HG03095 (cell line): Measurements from ENCODE around the gene PARP6.

Source experiments
- ATAC-seq: cut with Tn5 transposase; IDR thresholded peaks from one replicate; pipeline ENCODE4 v1.9.1; 2021; ENCODE audit warnings: moderate library complexity; ENCODE audit not compliant: unreplicated experiment

The PARP6 gene

DNA sequence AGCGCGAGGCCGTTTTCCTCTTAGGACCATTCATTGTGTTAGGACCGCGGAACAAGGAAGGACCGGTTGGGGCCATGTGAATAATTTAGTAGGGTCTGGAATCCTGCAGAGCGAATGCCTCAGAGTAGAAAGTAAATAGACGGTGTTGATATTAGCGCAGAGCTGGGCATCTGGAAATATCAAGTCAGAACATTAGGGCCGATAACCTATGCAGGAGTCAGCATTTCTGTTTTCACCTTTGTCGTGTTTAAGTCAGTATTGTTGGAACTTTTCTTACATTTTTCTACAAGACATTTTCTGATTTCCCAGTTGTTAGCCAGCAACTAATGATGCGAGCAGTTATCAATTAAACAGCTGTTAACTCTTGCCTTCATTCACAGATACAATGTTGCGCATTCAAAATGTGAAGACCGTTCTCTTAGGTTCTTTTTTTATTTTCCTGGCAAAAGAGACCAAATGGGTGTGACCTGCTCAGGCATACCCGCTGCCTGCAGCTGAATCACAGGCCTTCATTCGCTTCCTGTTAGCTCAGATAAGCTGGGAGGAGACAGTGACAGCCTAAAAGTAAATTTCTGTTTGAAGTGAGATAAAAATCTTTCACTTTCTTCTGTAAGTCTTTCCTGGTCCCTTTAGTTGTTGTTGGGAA lies 40.4 kb downstream of the PARP6 start:
- ATAC-seq, result no peak

DNA sequence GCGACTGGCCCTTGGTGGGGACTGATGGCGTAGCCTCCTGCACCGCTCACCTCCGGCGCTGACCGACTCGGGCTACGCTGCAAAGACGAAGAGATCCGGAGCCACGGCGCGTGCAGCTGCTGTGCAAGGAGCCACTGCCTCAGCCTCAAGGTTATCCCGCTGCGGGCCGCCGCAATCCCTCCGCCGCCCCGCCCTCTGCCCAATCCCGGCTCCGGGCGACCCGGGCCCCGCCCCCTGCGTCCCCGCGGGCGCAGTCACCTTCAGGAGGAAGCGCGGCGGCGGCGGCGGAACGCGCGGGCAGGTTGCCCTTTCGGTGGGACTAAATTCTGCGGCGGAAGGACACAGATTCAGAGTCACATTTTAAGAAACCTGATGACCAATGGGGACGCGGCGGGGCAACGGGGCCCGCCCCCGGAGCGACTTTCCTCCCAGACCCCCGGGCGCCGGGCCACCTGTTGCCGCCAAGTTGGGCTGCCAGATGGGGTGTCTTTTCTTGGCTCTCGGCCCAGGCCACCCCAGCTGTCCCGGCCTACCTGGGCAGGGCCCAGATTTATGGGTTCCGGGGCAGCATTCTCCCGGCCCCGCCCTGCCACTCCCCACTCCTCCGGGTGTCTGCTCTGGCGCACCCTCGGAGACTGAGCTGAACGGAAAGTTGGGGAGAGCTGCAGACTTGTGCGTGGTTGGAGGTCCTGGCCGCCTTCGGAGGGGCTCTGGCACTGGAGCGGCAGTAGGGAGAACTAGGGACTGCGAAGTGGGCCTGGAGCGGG lies 41.1 kb downstream of the PARP6 start, which contains the start of gene PKM:
Gene PKM (minus strand): TSS at position 125 of the 767 bp plus-strand sequence. CDS start 12,093 bp downstream, outside the sequence.
- peak; percentile 39 for ATAC-seq

DNA sequence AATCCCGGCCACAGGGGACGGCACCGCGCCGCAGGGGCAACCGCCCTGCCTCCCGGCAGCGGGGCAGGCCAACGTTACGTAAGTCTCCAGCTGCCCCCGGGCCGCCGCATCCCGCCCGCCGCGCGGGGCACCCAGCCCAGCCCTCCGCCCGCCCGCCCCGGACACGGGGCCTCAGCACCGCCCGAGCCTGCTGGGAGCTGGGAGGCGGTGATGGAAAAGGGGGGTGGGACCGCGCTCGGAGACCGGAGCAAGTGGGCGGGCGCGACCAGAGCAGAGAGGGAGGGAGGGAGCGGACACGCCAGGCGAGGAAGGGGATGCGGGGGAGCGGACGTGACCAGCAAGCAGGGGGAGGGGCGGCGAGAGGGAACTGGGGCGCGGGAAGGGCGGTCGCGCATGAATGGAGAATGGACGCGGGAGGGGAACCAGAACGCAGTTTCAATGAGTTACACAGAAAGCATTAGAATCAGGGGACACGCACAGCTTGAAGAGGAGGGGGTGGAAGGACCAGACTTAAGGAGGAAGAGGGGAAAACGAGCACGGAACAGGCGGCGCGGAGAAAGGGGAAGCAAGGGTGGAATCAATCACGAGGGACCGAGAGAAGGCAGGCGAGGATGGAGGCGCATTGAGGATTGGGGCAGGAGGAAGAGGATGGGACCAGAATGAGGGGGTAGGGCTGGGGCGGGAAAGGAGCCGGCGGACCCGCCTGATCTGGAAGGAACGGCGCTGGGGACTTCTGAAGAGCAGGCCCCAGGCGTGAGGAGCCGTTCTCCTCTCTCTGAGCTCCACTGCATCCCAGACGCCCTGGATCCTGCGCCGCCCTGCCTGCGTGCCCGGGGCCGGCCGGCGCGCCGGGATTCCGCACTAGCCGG lies 41.9 kb downstream of the PARP6 start:
- no peak for ATAC-seq

DNA sequence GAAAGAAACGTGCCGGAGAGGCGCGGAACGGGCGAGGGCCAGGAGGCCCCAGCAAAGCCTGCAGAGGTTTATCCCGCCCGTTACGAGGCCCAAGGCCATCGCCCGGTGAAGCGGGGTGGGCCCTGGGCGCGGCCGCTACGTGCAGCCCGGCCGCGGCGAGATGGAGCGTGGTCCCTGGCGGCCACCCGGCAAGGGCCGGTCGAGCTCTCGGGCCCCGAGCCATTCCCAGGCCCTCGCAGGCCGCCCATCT lies 42.5 kb downstream of the PARP6 start:
- no peak for ATAC-seq

DNA sequence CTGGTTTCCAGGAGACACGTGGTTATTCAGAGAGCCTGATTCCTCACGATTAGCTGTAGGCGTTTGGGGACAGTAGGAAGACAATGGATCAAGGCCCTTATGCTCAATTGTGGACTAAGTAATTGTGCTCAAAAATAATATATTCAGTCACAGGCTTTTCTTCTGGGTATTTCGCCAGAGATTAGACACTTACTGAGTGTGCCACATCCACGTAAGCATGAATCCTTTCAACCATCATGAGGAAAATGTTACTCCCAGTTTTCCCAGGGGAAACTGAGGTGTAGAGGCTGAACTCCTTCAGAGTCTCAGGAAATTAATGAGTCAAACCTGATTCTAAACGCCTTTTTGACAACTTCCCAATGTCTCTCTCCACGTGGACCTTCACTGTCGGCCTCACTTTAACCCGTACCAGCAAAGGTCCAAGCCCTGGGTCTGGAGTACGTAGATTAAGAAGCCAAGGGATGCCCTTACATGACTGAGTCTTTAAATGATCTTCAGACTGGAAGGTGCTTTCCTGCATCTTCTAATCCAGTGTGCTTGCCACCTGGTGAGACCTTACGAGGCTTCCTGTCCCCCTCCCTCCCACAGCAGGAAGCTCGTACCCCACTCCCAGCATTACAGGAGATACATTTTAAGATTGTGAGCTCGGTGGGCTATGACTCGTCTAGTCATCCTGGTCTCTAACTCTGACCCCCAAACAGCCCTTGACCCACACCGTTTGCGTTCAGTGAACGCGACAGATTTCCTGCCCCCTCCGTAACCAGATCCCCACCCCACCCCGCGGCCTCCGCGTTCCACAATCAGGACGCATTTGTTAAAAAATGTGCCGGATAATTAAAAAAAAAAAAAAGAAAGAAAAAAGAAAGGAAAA lies 43.0 kb downstream of the PARP6 start:
- ATAC-seq, result no peak

DNA sequence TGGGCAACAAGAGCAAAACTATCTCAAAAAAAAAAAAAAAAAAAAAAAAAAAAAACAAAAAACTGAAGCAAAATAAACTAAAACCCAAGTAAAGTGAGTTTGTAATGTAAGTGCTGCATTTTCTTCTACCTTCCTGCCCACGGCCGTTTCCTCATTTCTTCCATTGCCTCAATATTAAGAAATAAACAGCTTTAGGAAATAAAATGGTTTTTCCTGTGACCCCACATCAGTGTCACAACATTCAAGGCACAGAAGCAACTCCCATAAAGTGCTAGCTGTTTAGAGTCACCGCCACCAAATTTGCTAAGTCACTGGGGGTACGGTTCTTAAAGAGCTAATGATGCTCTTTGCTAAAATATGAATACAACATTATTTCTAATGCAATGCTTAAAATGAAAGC lies 44.6 kb downstream of the PARP6 start:
- no peak for ATAC-seq

DNA sequence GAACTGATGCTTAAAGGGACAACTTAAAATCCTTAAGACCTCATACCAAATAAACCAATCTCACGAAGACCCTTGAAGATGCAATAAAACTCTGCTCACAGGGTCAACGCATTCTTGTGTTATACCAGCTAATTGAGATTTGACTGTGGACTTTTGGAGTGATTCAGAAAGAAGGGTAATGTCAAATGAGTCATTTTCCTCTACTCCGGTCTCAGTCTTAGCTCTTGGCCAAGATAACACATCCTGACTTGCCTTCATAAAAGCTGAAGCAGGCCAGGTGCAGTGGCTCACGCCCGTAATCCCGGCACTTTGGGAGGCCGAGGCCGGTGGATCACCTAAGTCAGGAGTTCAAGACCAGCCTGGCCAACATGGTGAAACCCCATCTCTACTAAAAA lies 45.2 kb downstream of the PARP6 start:
- no peak for ATAC-seq

DNA sequence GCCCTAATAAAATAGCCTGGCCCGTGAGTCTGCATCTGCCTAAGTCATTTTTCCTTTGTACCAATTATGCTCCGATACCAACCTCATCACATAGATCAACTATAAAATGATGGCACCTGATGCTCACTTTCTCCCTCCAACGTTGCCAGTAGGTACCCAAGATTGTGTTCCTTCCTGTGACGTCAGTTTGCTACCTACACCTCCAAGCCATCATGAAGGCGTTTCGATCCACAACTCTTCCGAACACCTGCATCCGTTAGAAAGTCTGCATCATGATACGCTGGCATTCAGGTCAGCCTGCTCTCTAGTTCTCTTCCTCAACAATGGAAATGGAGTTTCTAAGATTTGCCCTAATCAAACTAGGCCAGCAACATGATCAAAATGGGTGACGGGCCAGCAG lies 49.1 kb downstream of the PARP6 start:
- ATAC-seq, result no peak

DNA sequence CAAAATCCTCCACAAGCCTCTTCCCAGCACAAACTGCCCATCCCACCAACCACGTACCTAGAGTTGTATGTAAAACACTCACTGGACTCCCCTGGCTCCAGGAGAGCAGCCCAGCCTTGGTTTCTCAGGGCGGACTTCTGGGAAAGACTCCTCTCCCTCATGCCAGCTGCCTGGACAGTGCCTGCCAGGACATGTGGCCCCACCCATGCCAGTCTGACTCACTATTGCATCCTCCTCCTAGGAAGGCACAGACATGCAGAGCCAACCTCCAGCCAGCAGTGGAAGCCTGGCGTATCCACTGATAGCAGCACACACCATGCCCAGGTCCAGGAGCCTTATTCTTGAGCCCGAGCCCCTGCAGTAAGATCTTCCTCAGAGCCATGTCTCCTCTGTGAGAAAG lies 50.0 kb downstream of the PARP6 start:
- no peak for ATAC-seq

DNA sequence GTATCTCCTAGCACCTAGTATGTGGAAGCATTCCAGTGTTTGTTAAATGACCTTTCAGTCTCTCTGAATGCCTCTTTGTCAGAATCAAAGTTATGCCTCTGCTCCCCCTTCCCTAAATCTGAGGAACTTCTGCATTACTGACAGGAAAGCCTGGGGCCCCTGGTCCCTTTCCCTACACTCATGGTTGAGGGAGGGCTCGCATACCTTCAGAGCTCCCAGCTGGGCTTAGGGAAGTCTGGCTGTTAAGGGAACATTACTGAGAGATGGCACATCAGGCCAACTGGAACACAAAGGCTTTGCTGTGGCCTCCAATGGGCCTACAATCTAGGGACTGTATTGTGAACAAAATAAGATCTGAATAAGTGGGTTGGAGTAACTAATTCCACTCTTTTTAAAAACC lies 51.7 kb downstream of the PARP6 start:
- no peak for ATAC-seq

DNA sequence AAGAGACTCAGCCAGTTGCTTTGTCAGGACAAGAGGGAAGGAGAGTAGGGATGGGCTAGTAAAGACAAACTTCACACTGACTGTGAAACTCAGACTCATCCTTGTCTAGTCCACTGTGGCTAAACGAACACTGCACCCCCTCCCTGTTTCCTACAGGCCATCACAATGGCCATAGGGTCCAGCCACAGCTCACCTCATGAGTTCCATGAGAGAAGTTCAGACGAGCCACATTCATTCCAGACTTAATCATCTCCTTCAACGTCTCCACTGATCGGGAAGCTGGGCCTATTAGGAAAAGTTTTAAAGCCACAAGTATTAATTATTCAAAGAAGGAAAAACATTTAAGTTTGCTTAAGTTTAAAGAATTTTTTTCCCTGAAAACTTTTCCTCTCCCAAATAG lies 55.1 kb downstream of the PARP6 start:
- no peak for ATAC-seq

DNA sequence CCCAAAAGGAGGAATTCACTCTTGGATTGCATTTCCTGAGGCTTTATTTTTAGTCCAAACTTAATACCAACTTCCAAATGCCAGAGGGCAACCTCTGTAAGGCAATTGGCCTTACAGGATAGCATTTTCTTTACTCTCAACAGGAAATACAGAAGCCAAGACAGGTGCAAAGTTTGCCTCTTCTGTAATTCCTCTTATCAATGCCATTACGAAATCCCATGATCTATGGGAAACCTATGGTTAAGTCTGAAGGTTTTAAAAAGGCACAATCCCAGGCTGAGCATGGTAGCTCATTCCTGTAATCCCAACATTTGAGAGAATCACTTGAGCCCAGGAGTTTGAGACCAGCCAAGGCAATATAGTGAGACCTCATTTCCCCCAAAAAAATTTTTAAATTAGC lies 56.3 kb downstream of the PARP6 start:
- ATAC-seq, result no peak

DNA sequence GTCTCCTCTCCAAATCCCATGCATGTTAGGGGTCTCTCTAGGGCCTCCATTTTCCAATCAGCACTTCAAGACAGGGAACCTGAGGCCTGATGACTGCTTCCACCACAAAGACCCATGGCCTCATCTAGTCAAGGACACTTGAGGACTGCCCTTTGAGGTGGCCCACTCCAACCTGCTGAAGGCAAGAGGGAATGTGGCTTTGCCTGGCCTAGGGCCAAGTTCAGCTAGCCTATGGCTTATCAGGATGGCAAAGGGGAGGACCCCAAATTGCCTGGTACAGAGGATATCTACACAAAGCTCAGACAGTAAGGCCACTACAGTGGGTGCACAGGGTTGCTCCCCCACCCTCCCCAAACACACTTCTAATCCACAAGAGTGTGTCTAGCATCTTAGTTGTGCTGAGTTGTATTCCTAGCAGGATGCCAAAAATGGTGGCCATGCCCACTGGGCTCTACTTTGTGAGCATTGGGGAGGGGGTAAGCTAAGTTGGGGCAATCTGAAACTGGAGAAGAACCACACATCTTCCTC lies 64.7 kb downstream of the PARP6 start:
- ATAC-seq, result no peak

DNA sequence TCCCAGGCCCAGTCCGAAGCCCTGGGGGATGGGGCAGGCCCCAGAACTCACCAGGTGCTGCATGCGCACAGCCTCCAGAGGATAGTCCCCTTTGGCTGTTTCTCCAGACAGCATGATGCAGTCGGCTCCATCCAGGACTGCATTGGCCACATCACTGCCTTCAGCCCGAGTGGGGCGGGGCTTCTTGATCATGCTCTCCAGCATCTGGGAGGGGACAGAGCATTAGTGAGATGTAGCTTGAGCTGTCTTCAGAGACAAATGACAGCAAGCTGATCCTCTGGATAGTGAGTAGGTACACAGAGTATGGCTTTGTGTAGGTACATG lies 65.7 kb downstream of the PARP6 start:
- no peak for ATAC-seq

DNA sequence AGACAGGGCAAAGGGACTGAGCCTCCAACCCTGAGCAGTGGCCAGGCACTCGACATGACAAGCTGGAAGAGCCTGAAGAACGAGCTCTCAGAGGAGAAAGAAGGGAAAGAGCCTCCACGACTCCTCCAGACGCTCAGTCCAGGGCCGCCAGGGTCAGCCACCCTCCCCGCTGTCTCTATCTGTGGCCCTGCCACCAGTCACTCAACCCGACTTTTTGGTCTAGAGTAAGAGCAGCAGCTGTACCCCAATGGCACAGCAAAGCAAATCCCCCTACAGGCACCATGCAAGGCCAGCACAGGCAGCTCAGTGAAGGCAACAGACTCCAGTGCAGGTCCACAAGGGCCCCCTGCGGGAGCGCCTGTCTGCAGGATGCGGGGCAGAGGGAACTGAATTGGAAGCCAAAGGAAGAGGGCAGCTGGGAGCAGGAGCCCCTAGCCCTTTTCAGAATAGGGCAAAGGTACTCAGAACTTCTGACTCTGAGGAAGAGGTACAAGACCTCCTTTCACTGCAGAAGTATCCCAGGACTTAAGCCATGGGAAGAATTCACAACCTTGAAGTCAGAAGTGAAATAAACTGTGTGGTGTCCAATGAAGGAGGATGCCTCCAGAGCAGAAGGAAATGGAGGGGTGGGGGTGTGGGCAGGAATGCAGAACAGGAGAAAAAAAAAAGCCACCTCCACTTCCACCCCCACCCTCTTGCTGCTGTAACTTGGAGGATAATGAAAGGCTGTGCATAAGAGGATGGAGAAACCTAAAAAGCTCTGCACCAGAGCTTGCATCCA lies 66.3 kb downstream of the PARP6 start:
- ATAC-seq, result no peak

DNA sequence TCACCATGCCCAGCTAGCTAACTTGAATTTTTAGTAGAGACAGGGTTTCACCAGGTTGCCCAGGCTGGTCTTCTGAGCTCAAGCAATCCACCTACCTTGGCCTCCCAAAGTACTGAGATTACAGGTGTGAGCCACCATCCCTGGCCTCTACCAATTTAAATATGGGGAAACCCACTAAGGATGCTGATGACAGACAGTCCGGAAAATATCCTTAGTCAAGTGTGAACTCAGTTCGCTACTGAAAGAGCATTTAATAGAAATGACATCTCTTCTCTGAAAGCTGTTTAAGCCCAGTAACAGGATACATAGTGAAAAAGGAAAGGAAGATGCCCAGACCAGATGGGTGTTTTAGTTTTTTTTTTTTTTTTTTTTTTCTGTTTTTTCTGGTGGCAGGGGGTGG lies 67.1 kb downstream of the PARP6 start:
- no peak for ATAC-seq

DNA sequence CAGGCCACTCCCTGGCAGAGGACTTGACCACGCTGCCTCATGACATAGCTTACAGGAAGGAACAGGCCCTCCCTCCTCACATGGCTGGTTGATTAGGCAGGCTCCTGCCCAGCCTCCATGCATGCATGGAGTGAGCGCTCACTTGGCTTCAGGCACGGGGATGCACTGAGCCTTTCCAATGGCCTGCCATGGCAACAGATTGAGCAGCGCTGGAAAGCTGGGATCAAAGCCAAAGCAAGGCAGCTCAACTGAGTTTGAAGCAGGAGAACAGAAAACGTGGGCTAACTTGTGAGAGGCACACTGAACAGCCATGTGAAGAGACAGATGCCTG lies 68.9 kb downstream of the PARP6 start:
- no peak for ATAC-seq

DNA sequence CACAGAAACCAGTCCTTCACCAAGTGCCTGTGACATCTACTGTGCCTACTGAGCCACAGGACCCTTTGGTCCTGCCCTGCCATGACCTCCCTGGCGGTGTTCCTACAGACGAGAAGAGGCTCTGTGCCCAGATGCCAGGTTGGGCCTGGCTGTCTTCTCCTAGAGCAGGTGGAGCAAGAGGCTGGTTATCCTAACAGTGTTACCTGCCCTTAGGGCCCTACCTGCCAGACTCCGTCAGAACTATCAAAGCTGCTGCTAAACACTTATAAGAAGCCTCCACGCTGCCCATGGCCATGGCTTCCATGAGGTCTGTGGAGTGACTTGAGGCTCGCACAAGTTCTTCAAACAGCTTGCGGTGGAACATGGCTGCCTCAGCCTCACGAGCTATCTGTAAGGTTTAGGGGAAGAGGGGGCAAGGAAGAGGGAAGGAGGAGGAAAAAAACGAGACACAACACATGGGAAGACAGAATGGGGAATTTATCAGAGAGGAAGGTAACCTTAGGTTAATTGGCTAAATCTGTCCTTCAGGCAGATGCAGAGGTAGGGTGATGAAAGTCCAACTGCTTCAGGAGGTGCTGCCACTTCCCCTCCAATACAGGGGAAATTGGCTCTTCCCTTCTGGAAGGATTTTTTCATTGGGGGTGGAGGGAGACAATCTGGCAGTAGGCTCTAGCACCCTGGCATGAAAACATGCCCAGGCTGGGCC lies 69.4 kb downstream of the PARP6 start:
- ATAC-seq, result no peak

DNA sequence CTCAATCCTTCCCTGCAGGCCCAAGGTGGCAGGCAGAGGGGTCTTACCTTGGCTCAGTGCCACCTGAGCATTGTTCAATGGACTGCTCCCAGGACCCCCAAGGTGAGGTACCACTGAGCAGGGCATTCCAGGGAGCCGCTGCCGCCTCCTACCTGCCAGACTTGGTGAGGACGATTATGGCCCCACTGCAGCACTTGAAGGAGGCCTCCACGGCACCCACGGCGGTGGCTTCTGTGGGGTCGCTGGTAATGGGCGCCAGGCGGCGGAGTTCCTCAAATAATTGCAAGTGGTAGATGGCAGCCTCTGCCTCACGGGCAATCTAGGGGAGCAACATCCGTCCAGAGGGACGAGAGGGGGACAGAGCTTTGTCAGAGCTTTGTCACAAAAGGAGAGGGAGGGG lies 70.1 kb downstream of the PARP6 start:
- no peak for ATAC-seq
